T-helper 1 cell (primary cell): ENCODE measurements around the gene EIF5B.
"Not testable (repeated sequence)": the region's sequence is repeated elsewhere in the genome, so short reads cannot be mapped to it uniquely, and the experiment has no call there.

Experiments
- DNase-seq, 5 donors: peaks; one replicate each; pipeline ENCODE4 v3.0.0-alpha.2; 2012 to 2020
- total RNA-seq, 4 donors: gene quantifications; one replicate each; lab custom pipeline; 2026; lab: John Stamatoyannopoulos, UW

The EIF5B gene
- total RNA-seq = 44.3 to 80.6 (median 75.2) reads per million in 4 donors

DNA sequence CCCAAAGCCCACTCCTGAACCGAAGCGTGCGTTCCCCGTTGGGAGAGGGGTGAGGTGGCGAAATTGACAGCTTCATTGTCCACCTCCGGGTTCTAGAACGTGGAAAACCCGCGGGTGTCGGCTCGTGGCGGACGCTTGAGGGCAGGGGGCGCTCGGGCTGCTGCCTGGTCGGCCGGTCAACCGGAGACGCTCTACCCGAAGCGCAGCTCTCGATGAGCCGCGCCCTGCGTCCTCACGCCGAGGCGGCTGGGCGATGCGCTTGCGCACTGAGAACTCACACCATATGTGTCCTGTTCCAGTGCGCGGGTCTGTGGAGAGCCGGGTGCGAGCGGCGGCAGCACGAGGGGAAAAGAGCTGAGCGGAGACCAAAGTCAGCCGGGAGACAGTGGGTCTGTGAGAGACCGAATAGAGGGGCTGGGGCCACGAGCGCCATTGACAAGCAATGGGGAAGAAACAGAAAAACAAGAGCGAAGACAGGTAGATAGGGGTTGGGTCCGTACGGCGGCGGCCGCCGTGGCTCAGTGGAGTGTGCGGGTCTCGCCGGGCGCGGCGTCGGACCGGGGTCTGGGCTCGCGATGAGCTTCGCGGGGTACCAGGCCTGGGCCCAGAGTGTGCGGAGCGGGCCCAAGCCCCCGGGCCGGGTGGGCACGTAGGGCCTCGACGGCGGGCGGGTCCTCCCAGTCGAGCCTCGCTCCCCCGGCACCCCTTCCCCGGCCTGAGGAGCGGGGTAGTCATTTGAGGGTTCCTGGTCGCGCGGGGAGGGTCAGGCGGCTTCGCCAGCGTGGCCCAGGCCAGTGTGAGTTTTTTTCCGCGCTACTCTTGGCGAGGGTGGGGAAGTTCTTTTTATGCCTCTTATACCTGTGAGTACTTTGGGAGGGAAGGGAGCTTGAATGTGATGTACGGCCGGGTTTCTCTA lies at the start of gene EIF5B:
Gene EIF5B (plus strand): TSS at position 277 of the 916 bp plus-strand sequence. CDS start 166 bp downstream, at position 443.
- peak; percentile 77 to 97 (median 81) for DNase-seq

DNA sequence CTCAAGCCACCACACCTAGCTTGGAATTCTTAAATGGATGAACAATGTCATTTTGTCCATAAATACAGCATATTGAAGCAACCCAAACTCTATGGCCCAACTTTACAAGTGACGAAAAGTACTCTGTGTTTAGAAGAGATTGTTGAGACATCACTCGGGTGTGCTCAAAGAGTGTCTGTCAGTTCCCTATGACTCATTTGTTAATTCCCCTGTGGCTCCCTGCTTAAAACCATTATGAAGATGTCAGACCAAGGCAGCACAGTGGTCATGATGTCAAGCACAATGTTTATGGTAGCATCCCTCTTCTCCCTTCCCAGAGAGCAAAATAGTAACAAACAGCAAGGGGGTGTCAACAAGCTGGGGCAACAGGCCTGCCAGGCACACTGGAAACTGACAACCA lies 39.2 kb upstream of the EIF5B start:
- no peak for DNase-seq

DNA sequence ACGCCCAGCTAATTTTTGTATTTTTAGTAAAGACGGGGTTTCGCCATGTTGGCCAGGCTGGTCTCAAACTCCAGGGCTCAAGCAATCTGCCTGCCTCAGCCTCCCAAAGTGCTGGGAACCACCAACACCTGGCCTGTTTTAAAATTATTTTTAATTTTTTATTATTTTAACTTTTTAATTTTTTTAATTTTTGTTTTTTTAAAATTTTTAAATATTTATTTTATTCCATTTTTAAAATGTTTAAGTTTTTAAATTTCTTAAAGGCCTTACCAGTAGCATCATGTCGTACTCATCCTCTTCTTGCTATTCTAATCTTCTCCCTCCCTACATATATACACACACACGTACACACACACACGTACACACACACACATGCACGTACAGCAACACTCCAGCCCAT lies 37.6 kb upstream of the EIF5B start:
- no peak for DNase-seq

DNA sequence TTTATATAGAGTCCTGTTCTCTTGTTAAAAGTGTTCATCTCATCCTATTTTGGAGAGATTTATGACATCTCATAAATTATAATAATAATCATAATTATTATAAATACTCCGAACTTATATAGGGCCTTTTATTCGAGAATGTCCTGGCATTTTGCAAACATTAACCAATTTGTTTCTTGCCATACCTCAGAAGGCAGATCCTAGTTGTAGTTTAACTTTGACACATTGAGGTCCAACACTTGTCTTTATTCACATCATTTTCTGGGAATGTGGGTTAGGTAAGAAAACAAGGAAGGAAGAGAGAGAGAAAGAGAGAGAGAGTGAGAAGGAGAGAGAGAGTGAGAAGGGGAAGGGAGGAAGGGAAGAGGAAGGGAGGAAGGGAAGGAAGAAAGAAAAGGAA lies 36.1 kb upstream of the EIF5B start, which contains the start of gene LYG1:
Gene LYG1 (minus strand): TSS at position 101 of the 400 bp plus-strand sequence. CDS start 5,527 bp downstream, outside the sequence.
- DNase-seq = not testable (repeated sequence)

DNA sequence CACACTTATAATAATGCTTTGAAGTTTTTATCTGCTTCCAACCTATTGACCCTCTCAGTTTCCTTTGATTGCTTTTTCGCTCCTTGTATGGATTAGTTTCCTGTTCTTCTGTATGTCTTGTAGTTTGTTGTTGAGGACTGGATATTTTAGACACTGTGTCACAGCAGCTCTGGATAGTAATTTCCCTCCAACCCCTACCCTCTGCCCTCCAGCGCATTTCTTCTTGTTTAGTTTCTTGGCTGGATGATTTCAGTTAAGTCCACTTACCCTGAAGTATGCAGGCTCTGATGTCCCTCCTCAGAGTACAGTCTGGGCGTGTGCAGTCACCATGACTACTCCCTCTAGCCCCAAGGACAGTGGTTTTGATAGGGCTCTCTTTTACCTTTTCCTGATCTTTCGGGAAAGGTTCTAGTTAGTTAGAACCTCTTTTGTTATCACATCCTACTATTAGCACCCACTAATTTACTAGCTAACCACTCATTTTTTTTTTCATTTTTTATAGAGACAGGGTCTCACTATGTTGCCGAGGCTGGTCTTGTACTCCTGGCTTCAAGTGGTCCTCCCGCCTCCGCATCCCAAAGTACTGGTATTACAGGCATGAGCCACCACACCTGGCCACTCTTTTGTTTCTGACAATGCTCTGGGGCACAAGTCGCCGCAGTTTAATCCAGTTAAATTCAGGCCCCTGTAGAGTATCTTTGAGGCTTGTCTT lies 19.9 kb upstream of the EIF5B start:
- DNase-seq = no peak

DNA sequence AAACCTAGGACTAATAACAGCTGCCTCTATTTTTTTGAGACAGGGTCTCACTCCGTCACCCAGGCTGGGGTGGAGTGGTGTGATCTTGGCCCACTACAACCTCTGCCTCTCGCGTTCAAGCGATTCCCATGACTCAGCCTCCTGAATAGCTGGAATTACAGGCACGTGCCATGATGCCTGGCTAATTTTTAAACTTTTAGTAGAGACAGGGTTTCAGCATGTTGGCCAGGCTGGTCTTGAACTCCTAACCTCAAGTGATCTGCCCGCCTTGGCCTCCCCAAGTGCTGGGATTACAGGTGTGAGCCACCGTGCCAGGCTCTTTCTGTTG lies 19.4 kb upstream of the EIF5B start:
- not testable (repeated sequence) for DNase-seq

DNA sequence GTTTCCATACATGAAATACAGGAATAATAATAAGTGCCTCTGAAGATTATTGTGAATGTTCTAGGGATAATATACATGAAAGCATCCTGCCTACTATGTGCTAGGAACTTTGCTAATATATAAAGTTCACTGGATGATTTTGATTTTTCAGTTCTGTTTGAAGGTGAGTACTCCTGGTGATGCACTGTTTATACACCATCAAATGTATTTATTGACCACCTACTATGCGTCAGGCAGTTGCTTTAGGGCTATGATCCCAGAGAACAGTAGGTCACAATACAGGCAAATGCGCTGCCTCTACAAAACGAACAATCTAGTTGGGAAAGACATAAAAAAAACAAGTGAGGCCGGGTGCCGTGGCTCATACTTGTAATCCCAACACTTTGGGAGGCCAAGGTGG lies 11.8 kb upstream of the EIF5B start:
- DNase-seq = no peak

- peak; percentile 97 to 99 (median 98) for DNase-seq
Observed at GRCh38 chr2:99335911-99336803, 1.0 kb upstream of the EIF5B start, which contains the start of gene TXNDC9. Gene TXNDC9, minus strand, starts transcription at chr2:99336333. Its CDS starts 3,123 bp downstream, at chr2:99333210.

DNA sequence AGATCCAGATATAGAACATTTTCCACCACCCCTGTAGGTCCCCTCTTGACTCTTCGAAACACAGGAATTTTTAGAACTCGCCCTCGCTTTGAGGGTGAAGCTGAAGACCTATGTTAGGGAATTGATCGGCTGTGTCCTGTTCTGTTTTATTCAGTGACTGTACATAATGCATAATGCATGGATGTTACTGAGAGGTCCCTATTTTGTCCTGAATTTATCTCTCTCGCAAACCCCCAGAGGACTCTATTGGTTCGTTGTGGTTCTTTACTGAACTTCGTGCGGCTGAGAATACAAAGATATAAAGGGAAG lies 431 bp upstream of the EIF5B start:
- DNase-seq = peak in 1 of 5 donors; percentile 9

DNA sequence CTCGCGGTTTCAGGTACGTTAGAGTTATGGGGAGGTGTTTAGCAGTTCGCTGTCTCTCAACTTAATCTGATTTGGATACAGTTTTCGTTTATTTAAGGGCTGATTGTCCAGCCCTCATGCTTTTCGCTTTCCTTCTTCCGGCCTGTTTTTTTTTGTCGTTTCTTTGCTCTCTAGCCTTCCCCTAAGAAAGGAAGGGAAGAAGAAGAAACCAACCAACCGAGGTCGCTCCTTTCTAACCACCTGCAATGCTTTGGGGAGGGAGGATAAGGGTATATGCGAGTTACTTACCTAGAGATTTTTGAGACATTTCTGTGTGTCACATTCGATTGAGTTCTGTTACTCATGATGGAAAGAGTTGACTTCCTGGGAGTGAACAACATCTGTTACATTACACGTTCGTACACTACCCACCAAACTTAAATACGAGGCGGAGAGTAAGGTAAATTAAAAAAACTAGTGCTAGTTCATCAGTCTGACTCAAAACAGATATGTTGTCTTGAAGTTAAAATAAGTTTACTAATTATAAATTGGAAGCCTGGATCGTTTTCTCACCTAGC lies 918 bp downstream of the EIF5B start:
- peak in 1 of 5 donors; percentile 22 for DNase-seq

DNA sequence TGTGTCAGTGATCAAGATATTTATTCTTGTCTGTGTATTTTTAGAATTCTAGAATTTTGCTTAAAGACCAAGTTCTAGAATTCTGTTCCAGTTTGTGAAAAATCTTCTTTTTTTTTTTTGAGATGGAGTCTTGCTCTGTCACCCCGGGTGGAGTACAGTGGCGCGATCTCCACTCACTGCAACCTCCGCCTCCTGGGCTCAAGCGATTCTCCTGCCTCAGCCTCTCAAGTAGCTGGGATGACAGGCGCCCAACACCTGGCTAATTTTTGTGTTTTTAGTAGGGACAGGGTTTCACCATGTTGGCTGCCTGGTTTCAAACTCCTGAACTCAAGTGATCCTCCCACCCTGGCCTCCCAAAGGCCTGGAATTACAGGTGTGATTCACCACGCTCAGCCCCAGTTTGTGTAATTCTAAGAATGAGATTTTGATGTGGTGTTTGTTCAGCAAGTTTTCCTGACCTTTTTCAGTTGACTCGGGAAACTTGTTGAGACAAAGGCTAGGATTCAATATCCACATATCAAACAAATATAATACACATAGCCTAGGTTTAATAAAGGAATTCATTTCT lies 3.6 kb downstream of the EIF5B start:
- no peak for DNase-seq

GRCh38 chr2:99342536-99342935 lies 5.3 kb downstream of the EIF5B start:
- DNase-seq = no peak

DNA sequence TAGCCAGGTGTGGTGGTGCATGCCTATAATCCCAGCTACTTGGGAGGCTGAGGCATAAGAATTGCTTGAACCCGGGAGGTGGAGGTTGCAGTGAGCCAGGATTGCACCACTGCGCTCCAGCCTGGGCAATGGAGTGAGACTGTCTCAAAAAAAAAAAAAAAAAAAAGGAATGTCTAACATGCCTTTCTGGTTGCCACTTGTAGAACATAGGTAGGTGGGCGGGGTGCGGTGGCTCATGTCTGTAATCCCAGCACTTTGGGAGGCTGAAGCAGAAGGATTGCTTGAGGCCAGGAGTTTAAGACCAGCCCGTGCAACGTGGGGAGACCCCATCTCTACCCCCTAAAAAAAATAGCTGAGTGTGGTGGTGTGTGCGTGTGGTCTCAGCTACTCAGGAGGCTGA lies 8.3 kb downstream of the EIF5B start:
- not testable (repeated sequence) for DNase-seq

DNA sequence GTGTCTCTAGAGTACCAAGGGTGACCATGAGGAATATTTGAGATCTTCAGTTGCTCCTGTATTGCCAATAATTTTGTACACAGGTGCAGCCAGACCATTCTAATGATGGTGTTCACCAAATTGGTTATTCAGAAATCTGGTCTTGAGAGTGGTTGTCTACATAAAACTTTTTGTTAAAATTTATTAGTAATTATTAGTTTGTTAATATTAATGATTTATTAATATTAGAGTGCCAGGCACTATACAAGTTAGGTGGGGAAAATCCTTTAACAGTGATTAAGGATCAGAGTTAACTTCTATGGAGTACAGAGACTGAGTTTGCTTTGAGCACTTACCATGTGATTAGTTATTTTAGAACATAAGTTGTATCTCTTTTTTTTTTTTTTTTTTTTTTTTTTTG lies 9.0 kb downstream of the EIF5B start:
- DNase-seq = no peak

DNA sequence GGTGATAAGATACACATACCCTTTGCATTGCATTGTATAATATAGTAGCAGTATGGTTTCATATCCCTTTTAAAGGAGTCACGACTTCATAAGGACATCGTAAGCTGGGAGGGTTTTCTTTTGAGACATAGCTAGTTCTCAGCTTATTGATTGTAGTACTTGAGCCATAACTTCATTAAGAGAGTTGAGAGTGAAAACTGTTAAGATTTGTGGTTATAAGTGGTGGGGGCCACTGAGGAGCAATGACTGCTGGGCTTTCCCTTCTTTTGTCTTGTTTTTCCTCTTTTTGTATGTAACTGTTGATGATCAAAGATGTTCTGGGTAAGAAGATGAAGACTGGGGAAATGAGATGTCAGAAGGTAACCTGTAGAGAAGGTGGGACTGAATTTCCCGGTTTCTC lies 11.0 kb downstream of the EIF5B start:
- no peak for DNase-seq

DNA sequence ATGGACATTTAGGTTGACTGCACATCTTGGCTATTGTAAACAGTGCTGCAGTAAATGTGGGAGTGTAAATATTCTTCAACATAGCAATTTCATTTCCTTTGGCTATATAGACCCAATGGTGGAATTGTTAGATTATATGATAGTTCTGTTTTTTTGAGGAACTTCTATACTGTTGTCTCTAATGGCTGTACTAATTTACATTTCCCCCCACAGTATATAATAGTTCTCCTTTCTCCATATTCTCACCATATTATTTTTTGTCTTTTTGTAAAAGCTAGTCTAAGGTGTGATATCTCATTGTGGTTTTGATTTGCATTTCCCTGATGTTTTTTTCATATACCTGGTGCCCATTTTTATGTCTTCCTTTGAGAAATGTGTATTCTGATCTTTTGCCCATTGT lies 13.0 kb downstream of the EIF5B start:
- no peak for DNase-seq

DNA sequence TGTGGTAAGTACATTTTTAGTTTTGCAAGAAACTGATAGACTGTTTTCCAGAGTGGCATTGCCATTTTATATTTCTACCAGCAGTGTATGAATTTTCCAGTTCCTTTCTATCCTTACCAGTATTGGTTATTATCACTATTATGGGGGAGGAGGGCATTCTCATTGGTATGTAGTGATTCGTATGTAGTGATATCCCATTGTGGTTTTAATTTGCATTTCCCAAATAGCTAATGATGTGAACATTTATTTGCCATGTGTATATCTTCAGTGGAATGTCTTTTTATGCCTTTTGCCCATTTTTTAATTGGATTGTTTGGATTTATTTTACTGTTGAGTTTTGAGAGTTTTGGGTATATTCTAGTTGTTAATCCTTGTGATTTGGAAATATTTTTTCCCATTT lies 16.9 kb downstream of the EIF5B start:
- DNase-seq = no peak

DNA sequence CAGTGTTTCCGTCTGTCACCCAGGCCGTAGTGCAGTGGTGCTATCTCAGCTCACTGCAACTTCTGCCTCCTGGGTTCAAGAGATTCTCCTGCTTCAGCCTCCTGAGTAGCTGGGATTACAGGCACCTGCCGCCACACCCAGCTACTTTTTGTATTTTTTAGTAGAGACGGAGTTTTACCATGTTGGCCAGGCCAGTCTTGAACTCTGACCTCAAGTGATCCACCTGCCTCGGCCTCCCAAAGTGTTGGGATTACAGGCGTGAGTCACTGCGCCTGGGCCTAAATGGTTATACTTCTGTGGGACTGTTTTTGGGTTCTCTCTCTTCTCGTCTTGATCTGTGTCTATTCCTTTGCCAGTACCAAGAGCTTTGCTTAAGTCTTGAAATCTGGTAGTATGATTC lies 17.6 kb downstream of the EIF5B start:
- DNase-seq = not testable (repeated sequence)

- DNase-seq = no peak
Observed at GRCh38 chr2:99356853-99357252, 19.7 kb downstream of the EIF5B start.

GRCh38 chr2:99365661-99366060 lies 28.5 kb downstream of the EIF5B start:
- no peak for DNase-seq

GRCh38 chr2:99368854-99369253 lies 31.7 kb downstream of the EIF5B start:
- not testable (repeated sequence) for DNase-seq

GRCh38 chr2:99373144-99373543 lies 36.0 kb downstream of the EIF5B start:
- no peak for DNase-seq
